Measurements from ENCODE around the gene PRPF19. TPM values are rescaled to one million over a fixed set of nuclear protein-coding genes. Genes with fewer than 3 reads are reported as not detected.

Gene PRPF19
- total RNA-seq, 1 donor from 2014 or later: 96.3 TPM

DNA sequence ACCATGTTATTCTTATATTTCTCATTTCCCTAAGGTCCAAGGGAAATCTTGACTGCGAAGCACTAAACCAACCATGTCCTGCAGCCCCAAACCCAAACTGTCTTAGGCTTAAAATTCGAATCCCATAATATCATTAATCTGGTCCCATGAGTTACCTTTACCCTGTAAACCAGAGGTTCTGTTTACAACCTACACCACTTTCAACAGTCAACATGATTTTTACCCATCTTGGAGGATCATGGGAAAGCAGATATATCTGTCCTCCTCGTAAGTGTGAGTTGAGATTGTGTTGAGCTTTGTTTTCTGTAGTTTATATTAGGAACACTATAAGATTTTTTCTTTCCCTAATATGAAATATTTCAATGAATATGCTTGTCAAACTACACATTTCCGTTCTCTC, 6.4 kb downstream of the PRPF19 start:
- H3K36me3 Mint-ChIP-seq: peaks cover 25% of the 10 kb centered on the region
- DNase-seq (ENCODE audit: low spot score in 2 of 2, unreplicated experiment in 2 of 2): no peak
- peak overlapping the region; percentile 9 for H3K27ac Mint-ChIP-seq
- H3K9me3 Mint-ChIP-seq: no peaks in the 10 kb centered on the region
- H3K4me1 Mint-ChIP-seq: peaks cover 9% of the 10 kb centered on the region
- TF ChIP-seq, protein P1, sequence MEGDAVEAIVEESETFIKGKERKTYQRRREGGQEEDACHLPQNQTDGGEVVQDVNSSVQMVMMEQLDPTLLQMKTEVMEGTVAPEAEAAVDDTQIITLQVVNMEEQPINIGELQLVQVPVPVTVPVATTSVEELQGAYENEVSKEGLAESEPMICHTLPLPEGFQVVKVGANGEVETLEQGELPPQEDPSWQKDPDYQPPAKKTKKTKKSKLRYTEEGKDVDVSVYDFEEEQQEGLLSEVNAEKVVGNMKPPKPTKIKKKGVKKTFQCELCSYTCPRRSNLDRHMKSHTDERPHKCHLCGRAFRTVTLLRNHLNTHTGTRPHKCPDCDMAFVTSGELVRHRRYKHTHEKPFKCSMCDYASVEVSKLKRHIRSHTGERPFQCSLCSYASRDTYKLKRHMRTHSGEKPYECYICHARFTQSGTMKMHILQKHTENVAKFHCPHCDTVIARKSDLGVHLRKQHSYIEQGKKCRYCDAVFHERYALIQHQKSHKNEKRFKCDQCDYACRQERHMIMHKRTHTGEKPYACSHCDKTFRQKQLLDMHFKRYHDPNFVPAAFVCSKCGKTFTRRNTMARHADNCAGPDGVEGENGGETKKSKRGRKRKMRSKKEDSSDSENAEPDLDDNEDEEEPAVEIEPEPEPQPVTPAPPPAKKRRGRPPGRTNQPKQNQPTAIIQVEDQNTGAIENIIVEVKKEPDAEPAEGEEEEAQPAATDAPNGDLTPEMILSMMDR (IDR thresholded peaks at IDR 0.05; ENCODE audit: unreplicated experiment): no peak
- no peak overlapping the region for H3K4me3 Mint-ChIP-seq
- no peaks in the 10 kb centered on the region for H3K27me3 Mint-ChIP-seq (ENCODE audit: low read depth)

GRCh38 chr11:60899046-60899936, 7.1 kb downstream of the PRPF19 start:
- Mint-ChIP-seq H3K36me3 (peaks cover 28% of the 10 kb centered on the region), H3K4me1 (peaks cover 4% of the 10 kb centered on the region), H3K4me3 (no peak overlapping the region), H3K27me3 (ENCODE audit: low read depth) (no peaks in the 10 kb centered on the region), H3K27ac (peak overlapping the region; percentile 61), H3K9me3 (no peaks in the 10 kb centered on the region)
- DNase-seq (ENCODE audit: low spot score in 2 of 2, unreplicated experiment in 2 of 2): no peak
- TF ChIP-seq, protein P1 (IDR thresholded peaks at IDR 0.05; ENCODE audit: unreplicated experiment): peak; percentile 92

- H3K27ac Mint-ChIP-seq: no peak overlapping the region
- TF ChIP-seq, protein P1 (IDR thresholded peaks at IDR 0.05; ENCODE audit: unreplicated experiment): no peak
- no peaks in the 10 kb centered on the region for H3K27me3 Mint-ChIP-seq (ENCODE audit: low read depth)
- peaks cover 31% of the 10 kb centered on the region for H3K36me3 Mint-ChIP-seq
- no peaks in the 10 kb centered on the region for H3K4me1 Mint-ChIP-seq
- no peak for DNase-seq (ENCODE audit: low spot score in 2 of 2, unreplicated experiment in 2 of 2)
- H3K9me3 Mint-ChIP-seq: no peaks in the 10 kb centered on the region
- H3K4me3 Mint-ChIP-seq: no peak overlapping the region
Observed at GRCh38 chr11:60897496-60897895, 8.9 kb downstream of the PRPF19 start.

DNA sequence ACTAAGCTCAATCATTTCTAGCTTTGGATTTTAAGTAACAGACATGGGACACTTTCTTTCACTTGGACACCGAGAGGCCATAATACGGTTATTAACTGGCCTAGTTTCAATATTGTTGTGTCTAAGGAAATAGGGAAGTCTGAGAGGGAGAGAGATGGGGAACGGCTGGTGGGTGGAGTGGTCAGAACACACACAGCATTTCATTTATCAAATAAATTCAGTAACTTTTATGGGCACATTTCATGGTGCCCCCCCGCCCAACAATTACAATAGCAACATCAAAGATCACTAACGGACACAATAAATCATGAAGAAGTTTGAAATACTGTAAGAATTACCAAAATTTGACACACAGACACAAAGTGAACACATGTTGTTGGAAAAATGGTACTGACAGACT, 10.7 kb downstream of the PRPF19 start:
- TF ChIP-seq, protein P1 (IDR thresholded peaks at IDR 0.05; ENCODE audit: unreplicated experiment): no peak
- H3K36me3 Mint-ChIP-seq: peaks cover 34% of the 10 kb centered on the region
- H3K27ac Mint-ChIP-seq: no peak overlapping the region
- peaks cover 2% of the 10 kb centered on the region for H3K4me1 Mint-ChIP-seq
- H3K9me3 Mint-ChIP-seq: no peaks in the 10 kb centered on the region
- H3K4me3 Mint-ChIP-seq: no peak overlapping the region
- no peaks in the 10 kb centered on the region for H3K27me3 Mint-ChIP-seq (ENCODE audit: low read depth)
- DNase-seq (ENCODE audit: low spot score in 2 of 2, unreplicated experiment in 2 of 2): no peak

DNA sequence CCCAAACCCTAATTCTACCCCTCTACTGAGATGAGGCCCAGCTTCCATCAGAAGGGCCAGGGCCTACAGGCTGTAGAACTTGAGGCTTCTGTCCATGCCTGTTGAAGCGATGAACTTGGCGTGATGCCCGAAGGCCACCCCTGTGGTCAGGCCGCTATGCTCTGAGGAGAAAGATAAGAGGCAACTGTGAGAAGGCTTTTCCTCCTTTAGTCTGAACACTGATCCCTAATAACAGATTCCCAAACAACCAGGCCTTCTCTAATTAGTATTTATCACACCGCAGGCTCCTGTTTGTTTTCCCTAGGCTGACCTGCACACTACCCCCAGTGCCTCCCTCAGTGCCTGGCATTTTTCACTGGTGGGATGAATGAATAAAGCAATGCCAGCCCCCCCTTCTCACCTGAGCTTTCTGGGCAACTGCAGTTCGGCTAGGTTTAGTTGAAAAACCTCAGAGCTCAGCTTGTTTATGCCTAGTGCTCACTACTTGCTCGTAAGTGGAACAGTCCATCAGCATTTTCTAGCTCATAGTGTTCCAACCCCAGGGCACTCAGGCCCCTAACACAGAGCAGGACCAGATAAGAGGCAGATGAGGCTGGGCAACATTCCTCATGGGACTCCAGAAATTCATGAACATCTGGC, 15.2 kb downstream of the PRPF19 start:
- TF ChIP-seq, protein P1 (IDR thresholded peaks at IDR 0.05; ENCODE audit: unreplicated experiment): no peak
- Mint-ChIP-seq H3K9me3 (no peaks in the 10 kb centered on the region), H3K27me3 (ENCODE audit: low read depth) (no peaks in the 10 kb centered on the region), H3K4me3 (no peak overlapping the region), H3K36me3 (peaks cover 27% of the 10 kb centered on the region), H3K27ac (peak overlapping the region; percentile 12), H3K4me1 (peaks cover 8% of the 10 kb centered on the region)
- DNase-seq (ENCODE audit: low spot score in 2 of 2, unreplicated experiment in 2 of 2): no peak

All from mesothelial cell of epicardium (in vitro differentiated cells).